Left ventricle myocardium superior (tissue), 1 donor: ENCODE results near the gene PJVK. TPM values are rescaled to one million over a fixed set of nuclear protein-coding genes. Genes with fewer than 3 reads are reported as not detected.

ENCODE experiments used
- total RNA-seq: library from RNA; stranded (reverse); fragmentation: NEBNext Ultra II Directional; extraction: Animal tissue kit (Norgen Biotek cat#: 25700); gene quantifications from one replicate; pipeline ENCODE4 v1.2.1, GENCODE V29; 2021
- donor health status: DM: no; HTN: yes; CAD: no; lungs with severe emphysema.

The PJVK gene
- total RNA-seq, 1 donor from 2014 or later: 1.1 TPM

Other genes starting within 250 kb of the PJVK start
- gene PRKRA, start 203 bp upstream of the PJVK start, total RNA-seq: 48.8 TPM
- gene FKBP7, start 27.2 kb downstream of the PJVK start, total RNA-seq: 8.8 TPM
- 39.9 TPM for gene PLEKHA3, start 29.1 kb downstream of the PJVK start, total RNA-seq